PC-9 (cell line): ENCODE measurements around the gene ALKAL2. TPM values are rescaled to one million over a fixed set of nuclear protein-coding genes. Genes with fewer than 3 reads are reported as not detected.

ENCODE experiments used
- BruUV-seq: library from RNA; stranded (reverse); fragments of 400-500 nt; replicated peaks from 2 replicates; lab custom pipeline; 2021; lab: Mats Ljungman, UMichigan
- CTCF ChIA-PET: fragments of 300-600 bp; sonication (Branson Sonifier 250); formaldehyde crosslinking; loops from one replicate; lab custom pipeline; 2022; ENCODE audit warnings: antibody characterized with exemption; lab: Charles Lee
- POLR2A ChIA-PET: fragments of 300-600 bp; sonication (Branson Sonifier 250); formaldehyde crosslinking; loops from one replicate; lab custom pipeline; 2022; ENCODE audit warnings: antibody characterized with exemption; ENCODE audit not compliant: unreplicated experiment; lab: Charles Lee
- DNase-seq, 2 experiments: peaks; one replicate each; pipeline versions ENCODE4 v3.0.0 to v3.0.0-alpha.2; 2015 to 2022; ENCODE audit warnings: mixed read lengths in 1 of 2
- H2AFZ ChIP-seq: fragments of 200-600 bp; sonication (generic); 2 replicates; pipeline ENCODE4 v1.8.1; 2017; ENCODE audit warnings: antibody characterized with exemption
- H3F3A ChIP-seq: fragments of 200-600 bp; sonication (generic); 2 replicates; pipeline ENCODE4 v1.8.1; 2017; ENCODE audit warnings: antibody characterized with exemption, mild to moderate bottlenecking, low read depth; ENCODE audit not compliant: insufficient read depth
- H3K27ac ChIP-seq: fragments of 200-600 bp; sonication (generic); 2 replicates; pipeline ENCODE4 v1.6.1; 2016; ENCODE audit warnings: mixed run types
- H3K27me3 ChIP-seq: fragments of 200-600 bp; sonication (generic); 2 replicates; pipeline ENCODE4 v1.6.1; 2016; ENCODE audit warnings: low read depth, mixed run types; ENCODE audit not compliant: insufficient read depth
- H3K36me3 ChIP-seq: fragments of 200-600 bp; sonication (generic); 2 replicates; pipeline ENCODE4 v1.6.1; 2016; ENCODE audit warnings: low read depth, mixed run types
- H3K4me1 ChIP-seq: fragments of 200-600 bp; sonication (generic); replicated peaks from 2 replicates; pipeline ENCODE4 v1.6.1; 2016; ENCODE audit warnings: mixed run types; ENCODE audit not compliant: insufficient read depth
- H3K4me2 ChIP-seq: fragments of 200-600 bp; sonication (generic); 2 replicates; pipeline ENCODE4 v1.6.1; 2017; ENCODE audit warnings: mixed run types
- H3K4me3 ChIP-seq: fragments of 200-600 bp; sonication (generic); 2 replicates; pipeline ENCODE4 v1.6.1; 2016; ENCODE audit warnings: mixed run types
- H3K79me2 ChIP-seq: fragments of 200-600 bp; sonication (generic); 2 replicates; pipeline ENCODE4 v1.6.1; 2017; ENCODE audit warnings: low read depth, mixed run types
- H3K9me2 ChIP-seq: fragments of 200-600 bp; sonication (generic); 2 replicates; pipeline ENCODE4 v1.8.1; 2017; ENCODE audit warnings: mild to moderate bottlenecking; ENCODE audit not compliant: insufficient read depth
- H3K9me3 ChIP-seq: fragments of 200-600 bp; sonication (generic); 2 replicates; pipeline ENCODE4 v1.8.1; 2016; ENCODE audit warnings: low read depth; ENCODE audit not compliant: insufficient read depth
- H4K20me1 ChIP-seq: fragments of 200-600 bp; sonication (generic); 2 replicates; pipeline ENCODE4 v1.8.1; 2017; ENCODE audit not compliant: insufficient read depth
- EZH2 ChIP-seq: fragments of 200-600 bp; sonication (generic); IDR thresholded peaks from 2 replicates; pipeline ENCODE4 v1.8.0; 2017; ENCODE audit warnings: antibody characterized with exemption, low read depth
- intact Hi-C: fragments of 100-400 bp; cut with micrococcal nuclease; formaldehyde crosslinking; loops from one replicate; pipeline ENCODE4 v1.10.0; 2022; ENCODE audit not compliant: unreplicated experiment
- total RNA-seq: library from RNA; stranded (reverse); gene quantifications from 2 replicates; pipeline ENCODE4 v1.2.3, GENCODE V29; 2021
- TF ChIP-seq, protein P1 (sequence below): fragments of 200-600 bp; sonication (generic); conservative IDR thresholded peaks from 2 replicates; pipeline ENCODE4 v1.6.1; 2017; ENCODE audit warnings: mixed run types, antibody characterized with exemption, mild to moderate bottlenecking, moderate library complexity

The ALKAL2 gene
- total RNA-seq, 1 experiment from 2014 or later: not detected

DNA sequence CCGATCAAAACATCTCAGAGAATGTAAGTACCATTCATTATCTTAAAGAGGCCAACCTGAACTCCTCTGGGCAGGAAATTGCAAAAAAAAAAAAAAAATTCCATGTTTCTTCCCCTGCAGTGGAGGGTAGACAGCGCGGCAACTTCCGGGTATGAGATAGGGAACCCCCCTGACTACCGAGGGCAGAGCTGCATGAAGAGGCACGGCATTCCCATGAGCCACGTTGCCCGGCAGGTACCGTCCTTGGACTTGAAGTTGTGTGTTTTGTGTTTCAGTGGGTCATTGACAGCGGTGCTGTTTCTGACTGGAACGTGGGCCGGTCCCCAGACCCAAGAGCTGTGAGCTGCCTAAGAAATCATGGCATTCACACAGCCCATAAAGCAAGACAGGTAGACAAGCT, 16.0 kb downstream of the ALKAL2 start:
- POLR2A ChIA-PET: no interaction called here
- CTCF ChIA-PET: no interaction called here
- H3K79me2 ChIP-seq: peaks cover 77% of the 10 kb centered on the region

DNA sequence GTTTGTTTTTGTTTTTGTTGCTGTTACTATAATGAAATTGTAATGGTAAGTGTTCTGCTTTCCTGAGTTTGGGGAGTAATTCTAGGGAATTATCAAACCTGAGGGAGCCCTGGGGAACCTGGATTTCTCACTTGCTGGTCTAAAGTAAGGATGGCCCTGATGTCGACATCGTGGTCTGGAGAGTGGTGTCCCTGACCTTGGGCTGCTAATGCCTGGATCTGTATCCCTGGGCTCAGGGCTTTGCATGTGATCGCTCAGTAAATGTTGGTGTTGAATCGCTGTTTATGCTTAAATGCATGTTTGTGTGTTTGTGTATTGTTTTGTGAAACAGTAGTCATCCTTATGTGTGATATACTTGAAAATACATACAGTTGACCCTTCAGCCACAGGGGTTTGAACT, 17.0 kb downstream of the ALKAL2 start:
- no peak overlapping the region for H3K4me2 ChIP-seq
- intact Hi-C loops: no loop called here
- no peaks in the 10 kb centered on the region for H3K9me2 ChIP-seq
- no peak overlapping the region for H3K27ac ChIP-seq
- TF ChIP-seq EZH2: no peak
- TF ChIP-seq, protein P1, sequence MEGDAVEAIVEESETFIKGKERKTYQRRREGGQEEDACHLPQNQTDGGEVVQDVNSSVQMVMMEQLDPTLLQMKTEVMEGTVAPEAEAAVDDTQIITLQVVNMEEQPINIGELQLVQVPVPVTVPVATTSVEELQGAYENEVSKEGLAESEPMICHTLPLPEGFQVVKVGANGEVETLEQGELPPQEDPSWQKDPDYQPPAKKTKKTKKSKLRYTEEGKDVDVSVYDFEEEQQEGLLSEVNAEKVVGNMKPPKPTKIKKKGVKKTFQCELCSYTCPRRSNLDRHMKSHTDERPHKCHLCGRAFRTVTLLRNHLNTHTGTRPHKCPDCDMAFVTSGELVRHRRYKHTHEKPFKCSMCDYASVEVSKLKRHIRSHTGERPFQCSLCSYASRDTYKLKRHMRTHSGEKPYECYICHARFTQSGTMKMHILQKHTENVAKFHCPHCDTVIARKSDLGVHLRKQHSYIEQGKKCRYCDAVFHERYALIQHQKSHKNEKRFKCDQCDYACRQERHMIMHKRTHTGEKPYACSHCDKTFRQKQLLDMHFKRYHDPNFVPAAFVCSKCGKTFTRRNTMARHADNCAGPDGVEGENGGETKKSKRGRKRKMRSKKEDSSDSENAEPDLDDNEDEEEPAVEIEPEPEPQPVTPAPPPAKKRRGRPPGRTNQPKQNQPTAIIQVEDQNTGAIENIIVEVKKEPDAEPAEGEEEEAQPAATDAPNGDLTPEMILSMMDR: no peak
- H3F3A ChIP-seq: peaks cover 10% of the 10 kb centered on the region; the same call in 1 of the 2 replicates
- DNase-seq: no peak
- ChIA-PET CTCF (no interaction called here), POLR2A (no interaction called here)
- no peak overlapping the region for H3K4me3 ChIP-seq
- H3K4me1 ChIP-seq: peaks cover 15% of the 10 kb centered on the region
- no peak overlapping the region for H2AFZ ChIP-seq
- H4K20me1 ChIP-seq: peaks cover 94% of the 10 kb centered on the region
- BruUV-seq: no TSS peak
- H3K27me3 ChIP-seq: no peaks in the 10 kb centered on the region
- peaks cover 88% of the 10 kb centered on the region for H3K79me2 ChIP-seq
- peaks cover 43% of the 10 kb centered on the region for H3K36me3 ChIP-seq
- H3K9me3 ChIP-seq: no peaks in the 10 kb centered on the region

More for the DNA sequence above, 16.0 kb downstream of the ALKAL2 start:
- Histone ChIP-seq H2AFZ (no peak overlapping the region), H3K4me1 (peaks cover 5% of the 10 kb centered on the region; the same call in 1 of the 2 replicates), H3F3A (peaks cover 9% of the 10 kb centered on the region; the same call in 1 of the 2 replicates), H3K9me2 (no peaks in the 10 kb centered on the region), H3K4me3 (no peak overlapping the region), H3K27me3 (no peaks in the 10 kb centered on the region), H3K36me3 (peaks cover 48% of the 10 kb centered on the region), H3K9me3 (no peaks in the 10 kb centered on the region), H4K20me1 (peaks cover 88% of the 10 kb centered on the region), H3K4me2 (no peak overlapping the region), H3K27ac (no peak overlapping the region)
- BruUV-seq: no TSS peak
- intact Hi-C loops: no loop called here
- TF ChIP-seq, protein P1: no peak
- no peak for TF ChIP-seq EZH2
- no peak for DNase-seq

DNA sequence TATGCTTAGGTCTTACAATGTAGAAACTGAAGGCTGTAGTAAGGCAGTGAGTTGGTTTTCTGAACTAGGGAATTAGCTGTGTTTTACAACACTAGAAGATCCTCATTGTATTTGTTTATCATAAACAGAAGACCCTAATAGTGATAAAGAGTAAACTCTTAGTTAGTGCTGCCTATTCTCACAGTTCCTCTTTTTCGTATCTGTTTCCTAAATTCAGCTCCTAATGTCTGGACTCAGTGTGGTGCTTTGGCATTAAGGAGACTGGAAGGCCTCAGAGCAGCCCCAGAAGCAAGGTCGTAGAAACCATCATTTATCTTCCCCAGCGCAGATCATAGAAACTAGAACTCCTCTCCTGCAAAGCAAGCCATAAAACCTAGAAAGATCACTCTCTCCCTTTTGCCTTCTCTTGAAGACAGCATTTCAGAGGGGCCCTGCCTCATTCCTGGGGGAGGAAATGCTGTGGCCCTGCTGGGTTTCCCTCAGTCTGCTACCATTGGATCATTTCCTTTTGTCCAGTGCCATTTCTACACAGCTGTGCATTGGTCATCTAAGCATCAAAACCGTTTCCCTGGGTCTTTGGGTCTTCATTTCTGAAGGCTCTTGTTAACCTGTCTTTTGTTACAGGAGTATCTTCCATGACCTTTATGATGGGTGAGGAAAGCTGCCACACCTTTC, 18.4 kb downstream of the ALKAL2 start:
- H3F3A ChIP-seq: peaks cover 7% of the 10 kb centered on the region; the same call in 1 of the 2 replicates
- H3K27ac ChIP-seq: no peak overlapping the region
- peaks cover 29% of the 10 kb centered on the region for H3K36me3 ChIP-seq
- TF ChIP-seq EZH2: no peak
- TF ChIP-seq, protein P1: no peak
- H3K9me2 ChIP-seq: no peaks in the 10 kb centered on the region
- H3K27me3 ChIP-seq: no peaks in the 10 kb centered on the region
- intact Hi-C loops: no loop called here
- POLR2A ChIA-PET: no interaction called here
- CTCF ChIA-PET: no interaction called here
- H2AFZ ChIP-seq: no peak overlapping the region
- peaks cover 18% of the 10 kb centered on the region for H3K4me1 ChIP-seq
- DNase-seq: no peak
- no peak overlapping the region for H3K4me2 ChIP-seq
- H3K4me3 ChIP-seq: no peak overlapping the region
- H4K20me1 ChIP-seq: peaks cover 85% of the 10 kb centered on the region
- no peaks in the 10 kb centered on the region for H3K9me3 ChIP-seq
- no TSS peak for BruUV-seq
- H3K79me2 ChIP-seq: peaks cover 96% of the 10 kb centered on the region
